Jurkat, Clone E6-1 (cell line): ENCODE results near the gene CPXCR1. TPM values are rescaled to one million over a fixed set of nuclear protein-coding genes. Genes with fewer than 3 reads are reported as not detected.
"Not testable (repeated sequence)": the region's sequence is repeated elsewhere in the genome, so short reads cannot be mapped to it uniquely, and the experiment has no call there.

Source experiments
- DNase-seq: peaks from one replicate; pipeline ENCODE4 v3.0.0-alpha.2; 2011; ENCODE audit warnings: low read depth, low spot score
- H3K4me3 ChIP-seq: 2 replicates; pipeline ENCODE4 v1.5.1; 2011; ENCODE audit warnings: mild to moderate bottlenecking, low read length, control low read depth, moderate library complexity
- polyA plus RNA-seq: library from polyadenylated mRNA; unstranded; fragments of >200 nt; gene quantifications from one replicate; pipeline ENCODE4 v1.2.1, GENCODE V29; 2012; ENCODE audit warnings: missing spikeins; ENCODE audit not compliant: insufficient read length, insufficient read depth

Gene CPXCR1
- polyA plus RNA-seq, result not detected

- H3K4me3 ChIP-seq, result no peak within 1 kb of the TSS
- DNase-seq, result no peak
These were observed at the start of gene CPXCR1 for GRCh38 chrX:88746925-88747324. TSS of gene CPXCR1 (plus strand) at chrX:88747225. CDS start at chrX:88753415, 6,190 bp downstream.

GRCh38 chrX:88735835-88736234 lies 11.2 kb upstream of the CPXCR1 start:
- no peak for DNase-seq
- no peak overlapping the region for H3K4me3 ChIP-seq

GRCh38 chrX:88746215-88746614 lies 810 bp upstream of the CPXCR1 start:
- DNase-seq, H3K4me3 ChIP-seq: not testable (repeated sequence)

- not testable (repeated sequence) for H3K4me3 ChIP-seq, DNase-seq
These were observed 5.3 kb downstream of the CPXCR1 start for GRCh38 chrX:88752339-88752738.

GRCh38 chrX:88789825-88790224 lies 42.8 kb downstream of the CPXCR1 start:
- H3K4me3 ChIP-seq, result no peak overlapping the region
- no peak for DNase-seq
